T-helper 1 cell (primary cell): ENCODE measurements around the gene RNPS1.
"Not testable (repeated sequence)": the region's sequence is repeated elsewhere in the genome, so short reads cannot be mapped to it uniquely, and the experiment has no call there.

Experiments used
- DNase-seq, 5 donors: peaks; one replicate each; pipeline ENCODE4 v3.0.0-alpha.2; 2012 to 2020

Gene RNPS1

GRCh38 chr16:2282262-2282661, 14.3 kb upstream of the RNPS1 start:
- DNase-seq, result no peak

- no peak for DNase-seq
These were observed 13.1 kb upstream of the RNPS1 start for GRCh38 chr16:2280981-2281542.

GRCh38 chr16:2280461-2280860, 12.5 kb upstream of the RNPS1 start:
- no peak for DNase-seq

- DNase-seq, result no peak
These were observed 11.3 kb upstream of the RNPS1 start for GRCh38 chr16:2278956-2279800.

- DNase-seq, result no peak
These were observed 10.3 kb upstream of the RNPS1 start for GRCh38 chr16:2278272-2278608.

GRCh38 chr16:2277466-2278271, 9.7 kb upstream of the RNPS1 start:
- no peak for DNase-seq

- no peak for DNase-seq
These were observed 8.7 kb upstream of the RNPS1 start for GRCh38 chr16:2276368-2277195.

- DNase-seq, result no peak
These were observed 7.8 kb upstream of the RNPS1 start for GRCh38 chr16:2275476-2276367.

GRCh38 chr16:2273931-2274330, 6.0 kb upstream of the RNPS1 start:
- no peak for DNase-seq

- DNase-seq, result no peak
These were observed 5.6 kb upstream of the RNPS1 start for GRCh38 chr16:2273484-2273883.

- DNase-seq, result no peak
These were observed 4.0 kb upstream of the RNPS1 start for GRCh38 chr16:2271848-2272461.

GRCh38 chr16:2270588-2271470, 2.9 kb upstream of the RNPS1 start:
- no peak for DNase-seq

- no peak for DNase-seq
These were observed 2.1 kb upstream of the RNPS1 start for GRCh38 chr16:2270070-2270462.

- DNase-seq, result peak in 1 of 5 donors; percentile 35
These were observed 417 bp downstream of the RNPS1 start for GRCh38 chr16:2267505-2267912.

- peak in 1 of 5 donors; percentile 25 for DNase-seq
These were observed 1.0 kb downstream of the RNPS1 start for GRCh38 chr16:2266887-2267286.

- DNase-seq, result not testable (repeated sequence)
These were observed 4.9 kb downstream of the RNPS1 start for GRCh38 chr16:2263026-2263425.

- DNase-seq, result no peak
These were observed 7.7 kb downstream of the RNPS1 start for GRCh38 chr16:2260250-2260649.

GRCh38 chr16:2258530-2258929, 9.4 kb downstream of the RNPS1 start:
- DNase-seq, result not testable (repeated sequence)

GRCh38 chr16:2257726-2258125, 10.2 kb downstream of the RNPS1 start:
- DNase-seq, result no peak

GRCh38 chr16:2256531-2257140, 11.3 kb downstream of the RNPS1 start:
- no peak for DNase-seq
